GM21423 (cell line): ENCODE results near the gene EVI5L.
"Not testable (repeated sequence)": the region's sequence is repeated elsewhere in the genome, so short reads cannot be mapped to it uniquely, and the experiment has no call there.

Experiments
- ATAC-seq: cut with Tn5 transposase; IDR thresholded peaks from one replicate; pipeline ENCODE4 v1.9.1; 2021; ENCODE audit warnings: mild to moderate bottlenecking, moderate library complexity; ENCODE audit not compliant: unreplicated experiment

The EVI5L gene

DNA sequence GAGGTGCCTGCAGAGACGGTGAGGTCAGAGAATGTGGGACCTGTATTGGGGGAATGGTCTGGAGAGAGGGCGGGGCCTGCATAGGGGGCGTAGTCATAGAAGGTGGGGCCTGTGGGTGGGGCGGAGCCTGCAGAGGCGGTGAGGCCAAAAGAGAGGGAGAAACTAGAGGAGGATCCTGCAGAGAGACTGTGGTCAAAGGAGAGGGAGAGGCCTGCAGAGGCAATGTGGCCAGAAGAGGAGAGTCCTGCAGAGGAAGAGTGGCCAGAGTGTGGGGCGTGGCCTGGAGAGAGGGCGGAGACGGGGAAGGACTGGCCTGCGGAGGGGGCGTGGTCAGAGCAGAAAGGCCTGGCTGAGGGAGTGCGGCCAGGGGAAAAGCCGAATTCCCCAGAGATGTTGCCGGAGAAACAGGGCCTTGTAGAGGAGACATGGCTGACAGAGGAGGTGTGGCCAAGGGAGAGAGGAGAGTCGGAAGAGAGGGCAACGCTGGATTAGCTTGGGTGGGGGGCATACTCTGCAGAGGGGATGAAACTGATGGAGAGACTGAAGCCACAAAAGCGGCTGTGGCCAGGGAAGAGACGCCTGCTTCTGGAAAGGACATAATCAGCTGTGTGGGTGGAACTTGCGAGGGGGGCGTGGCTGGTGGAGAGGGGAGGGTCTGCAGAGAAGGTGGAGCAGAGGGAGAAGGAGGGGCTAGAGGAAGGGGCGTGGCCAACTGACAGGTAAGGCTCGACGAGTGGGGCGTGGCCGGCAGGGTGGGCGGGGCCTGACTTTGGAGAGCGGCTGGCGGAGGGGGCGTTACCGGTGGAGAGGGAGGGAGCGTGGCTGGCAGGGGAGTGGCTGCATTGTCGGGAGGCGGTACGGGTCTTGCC lies 41.7 kb downstream of the EVI5L start:
- ATAC-seq, result no peak

DNA sequence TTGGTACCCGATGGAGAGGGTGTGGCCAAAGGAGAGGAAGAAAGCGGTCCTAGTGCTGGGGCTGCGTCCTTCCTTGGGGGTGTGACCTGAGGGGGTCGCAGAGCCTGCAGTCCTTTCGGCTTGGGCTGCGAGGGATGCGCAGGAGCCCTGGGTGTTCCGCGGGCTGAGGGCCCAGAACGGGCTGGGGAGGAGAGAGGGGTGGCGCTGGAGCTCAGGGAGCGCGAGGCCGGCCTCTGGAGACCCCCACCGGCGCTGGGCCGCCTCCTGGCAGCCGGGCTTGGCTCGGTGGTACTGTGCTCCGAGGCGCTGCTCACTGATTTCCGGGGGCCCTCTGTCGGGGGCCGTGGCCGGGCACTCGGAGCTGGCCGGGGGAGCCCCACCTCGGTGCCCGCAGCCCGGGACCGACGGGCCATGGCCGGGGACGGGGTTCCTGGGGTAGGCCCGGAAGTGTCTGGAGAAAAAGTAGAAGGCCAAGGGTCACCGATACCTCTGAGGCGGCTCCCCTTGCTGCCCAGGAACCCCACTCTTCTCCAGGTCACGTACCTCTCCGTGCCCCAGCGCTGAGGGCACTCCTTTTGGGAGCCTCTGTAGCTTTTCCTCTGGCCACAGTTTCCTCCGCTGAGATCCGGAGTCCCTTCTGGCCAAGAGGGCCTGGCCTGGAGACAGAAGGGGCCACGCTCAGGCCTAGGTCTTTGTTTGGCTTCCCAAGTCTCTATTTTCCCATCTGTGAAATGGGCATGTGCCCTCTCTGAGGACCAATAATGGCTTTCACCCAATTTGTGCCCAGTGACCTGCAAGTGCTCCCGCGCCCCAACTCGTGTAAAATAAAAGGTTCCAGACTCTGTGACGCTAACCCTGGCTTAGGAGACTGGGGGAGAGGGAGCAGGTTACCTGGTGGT lies 42.5 kb downstream of the EVI5L start:
- no peak for ATAC-seq

DNA sequence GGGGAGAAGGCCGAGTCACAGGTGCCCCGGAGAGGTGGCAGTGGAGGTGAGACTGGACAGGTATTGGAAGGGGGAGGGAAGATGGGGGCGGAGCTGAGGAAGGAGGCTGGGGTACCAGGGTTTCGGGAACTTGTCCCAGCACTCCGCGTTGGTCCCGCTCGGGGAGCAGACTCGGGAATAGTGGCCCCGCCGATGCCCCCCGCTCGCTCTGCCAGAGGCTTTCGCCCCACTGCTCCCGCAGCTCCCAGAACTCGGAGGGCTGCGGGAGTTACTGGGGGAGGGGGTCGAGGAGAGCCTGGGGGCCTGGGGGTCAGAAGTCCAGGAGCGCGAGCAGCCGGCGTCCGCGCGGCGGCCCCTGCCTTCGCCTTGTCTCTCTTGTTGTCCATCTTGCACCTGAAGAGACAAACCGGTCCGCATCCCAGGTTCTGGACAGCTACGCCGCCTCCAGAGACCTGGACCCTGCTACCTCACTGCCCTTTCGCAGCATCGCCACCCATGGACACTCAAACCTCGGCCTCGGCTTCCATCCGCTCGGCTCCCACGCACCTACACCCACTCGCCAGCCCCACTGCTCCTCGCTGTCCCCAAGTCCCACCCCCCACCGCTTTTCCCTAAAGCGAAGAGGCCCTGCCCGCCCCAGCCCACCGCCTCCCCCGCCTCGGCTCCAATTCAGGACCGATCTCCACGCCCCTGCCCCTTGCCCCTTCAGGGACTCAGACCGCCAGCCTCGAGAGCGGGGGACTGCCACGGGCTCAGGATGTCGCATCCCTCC lies 43.5 kb downstream of the EVI5L start:
- ATAC-seq, result no peak

DNA sequence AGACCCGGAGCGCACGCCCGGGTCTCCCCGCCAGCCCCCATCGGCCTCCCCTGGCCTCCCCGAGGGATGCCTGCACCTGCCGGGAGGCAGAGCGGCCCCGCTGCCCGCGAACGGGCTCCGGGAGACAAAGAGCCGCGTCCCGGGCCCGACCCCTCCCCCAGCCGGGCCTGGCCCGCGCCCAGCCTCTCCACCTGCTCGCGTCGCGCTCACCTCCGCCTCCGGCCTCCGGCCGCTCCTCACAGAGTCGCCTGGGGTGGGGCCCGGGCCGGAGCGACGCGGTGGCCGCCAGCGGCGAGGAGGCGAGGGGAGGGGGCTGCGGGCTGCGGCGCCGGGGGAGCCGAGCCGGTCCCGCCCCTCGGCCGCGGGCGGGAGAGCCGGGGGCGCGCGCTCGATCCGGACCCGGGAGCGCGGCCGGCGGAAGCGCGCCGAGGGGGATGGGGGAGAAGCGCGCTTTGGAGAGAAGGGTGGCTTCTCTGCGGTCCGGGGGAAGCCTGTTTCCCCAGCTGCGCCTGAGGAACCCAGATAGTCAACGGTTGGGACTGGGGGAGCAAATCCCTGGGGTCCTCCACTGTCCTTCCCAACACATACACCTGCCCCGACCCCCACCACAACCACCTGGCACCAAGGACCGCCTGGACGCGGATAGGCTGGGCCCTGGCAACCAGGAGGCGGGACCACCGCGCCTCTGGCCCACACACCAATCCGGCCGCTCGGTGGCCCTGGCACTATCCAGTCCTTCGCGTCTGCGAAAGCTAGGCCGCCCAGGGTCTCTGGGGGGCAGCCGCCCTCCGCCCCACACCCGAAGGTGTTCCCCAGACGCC lies 44.3 kb downstream of the EVI5L start, which contains the start of gene PRR36:
Gene PRR36, minus strand, starts transcription at position 315 of the 821 bp plus-strand sequence. CDS start 701 bp downstream, outside the sequence.
- ATAC-seq, result no peak

DNA sequence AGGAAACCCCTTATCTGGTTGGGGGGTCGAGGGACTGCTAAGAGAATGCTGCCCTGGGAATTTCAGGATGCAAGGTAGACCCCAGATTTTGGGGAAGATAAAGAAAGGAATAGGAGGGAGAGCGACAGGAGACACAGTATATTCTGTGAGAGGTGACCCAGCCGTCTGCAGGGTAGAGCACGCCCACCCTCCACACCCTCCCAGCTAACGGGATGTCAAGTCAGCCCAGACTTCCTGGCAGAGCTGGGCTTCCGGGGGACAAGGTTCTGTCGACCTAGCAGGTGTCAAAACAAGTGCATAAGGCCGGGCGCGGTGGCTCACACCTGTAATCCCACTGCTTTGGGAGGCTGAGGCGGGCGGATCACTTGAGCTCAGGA lies 44.9 kb downstream of the EVI5L start:
- ATAC-seq, result no peak

DNA sequence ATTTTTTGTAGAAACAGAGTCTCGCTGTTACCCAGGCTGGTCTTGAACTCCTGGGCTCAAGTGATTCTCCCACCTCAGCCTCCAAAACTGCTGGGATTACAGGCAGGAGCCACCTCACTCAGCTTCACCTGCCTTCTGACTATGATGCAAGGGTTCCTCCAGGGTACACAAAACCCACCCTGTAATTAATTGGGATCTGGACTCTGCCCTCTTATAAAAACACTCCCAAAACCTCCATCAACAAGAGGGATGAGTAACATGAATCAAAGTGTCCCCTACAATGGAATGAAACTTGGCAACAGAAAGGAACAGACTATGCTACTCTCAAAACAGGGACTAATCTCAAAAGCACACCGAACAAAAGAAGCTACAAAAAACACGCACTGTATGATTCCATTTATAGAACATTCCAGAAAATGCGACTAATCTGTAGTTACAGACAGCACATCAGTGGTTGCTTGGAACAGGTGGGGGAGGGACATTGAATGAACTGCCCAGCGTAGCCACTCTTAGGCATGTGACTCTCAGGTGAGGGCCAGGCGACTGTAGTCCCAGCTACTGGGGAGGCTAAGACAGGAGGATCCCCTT lies 47.3 kb downstream of the EVI5L start:
- ATAC-seq, result no peak

- no peak for ATAC-seq
These were observed 49.2 kb downstream of the EVI5L start for GRCh38 chr19:7879111-7879807.

- no peak for ATAC-seq
These were observed 49.8 kb downstream of the EVI5L start for GRCh38 chr19:7879836-7880235.

GRCh38 chr19:7881910-7882309 lies 51.9 kb downstream of the EVI5L start:
- no peak for ATAC-seq

- no peak for ATAC-seq
These were observed 53.1 kb downstream of the EVI5L start for GRCh38 chr19:7883105-7883504.

DNA sequence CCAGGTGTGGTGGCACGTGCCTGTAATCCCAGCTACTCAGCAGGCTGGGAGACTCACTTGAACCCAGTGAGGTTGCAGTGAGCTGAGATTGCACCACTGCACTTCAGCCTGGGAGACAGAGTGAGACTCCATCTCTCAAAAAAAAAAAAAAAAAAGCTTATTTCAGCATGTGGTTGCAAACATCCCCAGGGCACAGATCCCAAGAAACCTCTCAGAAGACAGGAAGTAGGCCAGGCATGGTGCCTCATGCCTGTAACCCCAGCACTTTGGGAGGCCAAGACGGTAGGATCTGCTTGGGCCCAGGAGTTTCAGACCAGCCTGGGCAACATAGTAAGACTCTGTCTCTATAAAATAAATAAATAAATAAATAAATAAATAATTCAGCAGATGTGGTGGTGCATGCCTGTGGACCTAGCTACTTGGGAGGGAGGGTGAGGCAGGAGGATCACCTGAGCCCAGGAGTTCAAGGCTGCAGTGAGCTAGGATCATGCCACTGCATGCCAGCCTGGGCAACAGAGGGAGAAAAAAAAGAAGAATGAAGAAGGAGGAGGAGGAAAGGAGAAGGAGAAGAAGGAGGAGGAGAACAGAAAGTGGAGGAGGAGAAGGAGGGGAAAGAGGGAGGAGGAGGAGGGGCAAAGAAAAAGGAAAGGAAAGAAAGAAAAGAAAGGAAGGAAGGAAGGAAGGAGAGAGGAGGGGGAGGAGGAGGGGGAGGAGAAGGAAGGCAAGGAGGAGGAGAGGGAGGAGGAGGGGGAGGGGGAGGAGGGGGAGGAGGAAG lies 54.0 kb downstream of the EVI5L start:
- no peak for ATAC-seq

- ATAC-seq, result no peak
These were observed 55.8 kb downstream of the EVI5L start for GRCh38 chr19:7885818-7886217.

GRCh38 chr19:7887408-7888144 lies 57.6 kb downstream of the EVI5L start:
- ATAC-seq, result no peak

DNA sequence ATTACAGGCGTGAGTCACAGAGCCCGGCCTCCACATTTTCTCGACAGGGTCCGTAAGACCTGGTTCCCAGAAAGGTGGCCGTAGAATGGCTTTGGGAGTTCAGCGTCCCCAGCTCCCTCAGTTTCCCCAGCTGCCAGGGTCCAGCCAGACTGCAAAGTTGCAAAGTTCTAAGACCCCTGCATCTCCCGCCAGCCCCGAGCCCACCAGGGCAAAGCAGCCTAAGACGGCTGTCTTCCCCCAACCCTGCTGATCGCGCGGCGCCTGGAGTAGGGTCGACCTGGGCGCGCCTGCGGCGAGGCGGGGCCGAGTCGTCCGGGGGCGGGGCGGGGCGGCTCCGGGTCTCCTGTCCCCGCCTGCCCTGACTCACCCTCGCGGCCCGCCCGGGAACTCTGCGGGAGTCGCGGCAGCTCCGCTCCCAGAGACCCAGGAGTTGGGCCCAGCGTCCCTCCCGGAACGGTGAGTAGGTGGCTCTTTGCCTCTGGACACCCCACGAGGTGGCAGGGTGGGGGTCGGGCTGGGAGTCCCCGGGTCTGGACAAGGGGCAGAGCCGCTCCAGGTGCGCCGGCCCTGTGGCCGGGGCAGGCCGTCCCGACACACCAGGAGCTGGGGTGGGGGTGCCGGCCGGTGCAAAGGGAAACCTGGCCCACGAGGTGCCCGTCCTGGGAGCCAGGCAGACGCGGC lies 58.3 kb downstream of the EVI5L start, which contains the start of gene LRRC8E:
Gene LRRC8E, plus strand, starts transcription at position 366 of the 681 bp plus-strand sequence. CDS start 7,094 bp downstream, outside the sequence.
- ATAC-seq, result no peak

DNA sequence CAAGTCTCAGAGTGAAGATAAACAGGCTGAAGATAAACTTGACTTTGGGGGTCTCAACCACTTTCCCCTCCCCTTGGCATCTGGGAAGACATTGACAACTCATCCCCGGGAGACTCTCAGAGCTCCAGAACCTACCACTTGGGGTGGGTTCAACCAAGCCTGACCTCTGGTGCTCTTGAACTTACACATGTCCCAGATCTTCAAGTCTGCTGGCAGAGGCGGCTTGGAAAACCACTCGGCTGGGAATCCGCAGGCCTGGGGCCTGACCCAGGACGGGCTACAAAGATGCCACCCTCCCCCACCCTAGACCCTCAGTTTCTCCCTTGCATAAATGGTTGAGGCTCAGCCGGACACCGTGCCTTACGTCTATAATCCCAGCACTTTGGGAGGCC lies 58.8 kb downstream of the EVI5L start:
- no peak for ATAC-seq

- not testable (repeated sequence) for ATAC-seq
These were observed 63.5 kb downstream of the EVI5L start for GRCh38 chr19:7893362-7894101.
